ENCODE data around the gene AGXT.

The AGXT gene

GRCh38 chr2:240892356-240892755 is 23.7 kb downstream of the AGXT start:
- Histone ChIP-seq H3K4me2 (no peak overlapping the region), H3K36me3 (ENCODE audit: insufficient read depth) (no peaks in the 10 kb centered on the region), H3K4me3 (IDR thresholded peaks at IDR 0.05; ENCODE audit: insufficient read depth, low read depth, low read length) (no peak overlapping the region), H3K9ac (no peak overlapping the region), H3K27me3 (ENCODE audit: insufficient read depth, low read depth) (peaks cover 6% of the 10 kb centered on the region; the same call in 1 of the 2 replicates), H3K27ac (no peak overlapping the region), H4K20me1 (ENCODE audit: insufficient read depth) (no peaks in the 10 kb centered on the region), H2AFZ (ENCODE audit: low read depth) (no peak overlapping the region), H3K4me1 (ENCODE audit: low read depth, poor library complexity, severe bottlenecking) (no peaks in the 10 kb centered on the region), H3K79me2 (ENCODE audit: insufficient read depth, low read depth) (no peaks in the 10 kb centered on the region)
- TF ChIP-seq CTCF (conservative IDR thresholded peaks at IDR 0.05; ENCODE audit: low read depth, low read length), result no peak

- Histone ChIP-seq H3K4me3 (IDR thresholded peaks at IDR 0.05; ENCODE audit: insufficient read depth, low read depth, low read length) (no peak overlapping the region), H3K36me3 (ENCODE audit: insufficient read depth) (no peaks in the 10 kb centered on the region), H2AFZ (ENCODE audit: low read depth) (no peak overlapping the region), H3K27ac (no peak overlapping the region), H3K79me2 (ENCODE audit: insufficient read depth, low read depth) (no peaks in the 10 kb centered on the region), H3K9ac (no peak overlapping the region), H3K4me1 (ENCODE audit: low read depth, poor library complexity, severe bottlenecking) (no peaks in the 10 kb centered on the region), H4K20me1 (ENCODE audit: insufficient read depth) (no peaks in the 10 kb centered on the region), H3K4me2 (no peak overlapping the region), H3K27me3 (ENCODE audit: insufficient read depth, low read depth) (peaks cover 6% of the 10 kb centered on the region; the same call in 1 of the 2 replicates)
- TF ChIP-seq CTCF (conservative IDR thresholded peaks at IDR 0.05; ENCODE audit: low read depth, low read length), result no peak
These were observed 24.3 kb downstream of the AGXT start for GRCh38 chr2:240892925-240893324.

- Histone ChIP-seq H3K4me3 (IDR thresholded peaks at IDR 0.05; ENCODE audit: insufficient read depth, low read depth, low read length) (no peak overlapping the region), H2AFZ (ENCODE audit: low read depth) (no peak overlapping the region), H3K36me3 (ENCODE audit: insufficient read depth) (no peaks in the 10 kb centered on the region), H3K4me1 (ENCODE audit: low read depth, poor library complexity, severe bottlenecking) (no peaks in the 10 kb centered on the region), H3K27ac (no peak overlapping the region), H3K9ac (no peak overlapping the region), H4K20me1 (ENCODE audit: insufficient read depth) (no peaks in the 10 kb centered on the region), H3K27me3 (ENCODE audit: insufficient read depth, low read depth) (peaks cover 6% of the 10 kb centered on the region; the same call in 1 of the 2 replicates), H3K4me2 (no peak overlapping the region), H3K79me2 (ENCODE audit: insufficient read depth, low read depth) (no peaks in the 10 kb centered on the region)
- TF ChIP-seq CTCF (conservative IDR thresholded peaks at IDR 0.05; ENCODE audit: low read depth, low read length), result no peak
These were observed 24.8 kb downstream of the AGXT start for GRCh38 chr2:240893363-240893844.

- TF ChIP-seq CTCF (conservative IDR thresholded peaks at IDR 0.05; ENCODE audit: low read depth, low read length), result no peak
- H4K20me1 ChIP-seq (ENCODE audit: insufficient read depth), result no peaks in the 10 kb centered on the region
- H2AFZ ChIP-seq (ENCODE audit: low read depth), result no peak overlapping the region
- no peak overlapping the region for H3K4me3 ChIP-seq (IDR thresholded peaks at IDR 0.05; ENCODE audit: insufficient read depth, low read depth, low read length)
- no peak overlapping the region for H3K9ac ChIP-seq
- no peaks in the 10 kb centered on the region for H3K79me2 ChIP-seq (ENCODE audit: insufficient read depth, low read depth)
- no peaks in the 10 kb centered on the region for H3K36me3 ChIP-seq (ENCODE audit: insufficient read depth)
- H3K27ac ChIP-seq, result no peak overlapping the region
- no peaks in the 10 kb centered on the region for H3K4me1 ChIP-seq (ENCODE audit: low read depth, poor library complexity, severe bottlenecking)
- peaks cover 6% of the 10 kb centered on the region; the same call in 1 of the 2 replicates for H3K27me3 ChIP-seq (ENCODE audit: insufficient read depth, low read depth)
- H3K4me2 ChIP-seq, result no peak overlapping the region
These were observed 25.4 kb downstream of the AGXT start for GRCh38 chr2:240894006-240894405.

Measured in KMS-11 (cell line).